Calu3 (cell line): Measurements from ENCODE around the gene SYNPO2. TPM values are rescaled to one million over a fixed set of nuclear protein-coding genes. Genes with fewer than 3 reads are reported as not detected.

ENCODE experiments used
- BruUV-seq: library from RNA; stranded (reverse); fragments of 400-500 nt; replicated peaks from 2 replicates; lab custom pipeline; 2021; lab: Mats Ljungman, UMichigan
- CTCF ChIA-PET: fragments of 300-600 bp; sonication (Branson Sonifier 250); formaldehyde crosslinking; loops from one replicate; lab custom pipeline; 2022; ENCODE audit warnings: antibody characterized with exemption; lab: Charles Lee
- DNase-seq: peaks from one replicate; pipeline ENCODE4 v3.0.0; 2022
- H3K27ac Mint-ChIP-seq: one replicate; pipeline ENCODE4 v1.8.0; 2022; ENCODE audit warnings: mixed read lengths; ENCODE audit not compliant: unreplicated experiment
- H3K27me3 Mint-ChIP-seq: one replicate; pipeline ENCODE4 v1.8.0; 2022; ENCODE audit warnings: mixed read lengths; ENCODE audit not compliant: unreplicated experiment
- H3K36me3 Mint-ChIP-seq: one replicate; pipeline ENCODE4 v1.8.0; 2022; ENCODE audit warnings: mild to moderate bottlenecking, moderate library complexity, mixed read lengths; ENCODE audit not compliant: insufficient read depth, unreplicated experiment
- H3K4me1 Mint-ChIP-seq: one replicate; pipeline ENCODE4 v1.8.0; 2022; ENCODE audit warnings: mild to moderate bottlenecking, low read depth, mixed read lengths; ENCODE audit not compliant: unreplicated experiment
- H3K4me3 Mint-ChIP-seq: one replicate; pipeline ENCODE4 v1.8.0; 2022; ENCODE audit warnings: mild to moderate bottlenecking, low read depth, moderate library complexity, mixed read lengths; ENCODE audit not compliant: unreplicated experiment
- H3K9me3 Mint-ChIP-seq: one replicate; pipeline ENCODE4 v1.8.0; 2022; ENCODE audit warnings: low read depth, mixed read lengths; ENCODE audit not compliant: unreplicated experiment
- CTCF ChIP-seq: fragments of 200-600 bp; IDR thresholded peaks from one replicate; pipeline ENCODE4 v1.8.0; 2022; ENCODE audit warnings: antibody characterized with exemption; ENCODE audit not compliant: unreplicated experiment
- intact Hi-C: fragments of 100-400 bp; cut with micrococcal nuclease; formaldehyde crosslinking; loops from one replicate; pipeline ENCODE4 v1.10.0; 2022; ENCODE audit not compliant: unreplicated experiment
- total RNA-seq: library from RNA; stranded (reverse); gene quantifications from 2 replicates; pipeline ENCODE4 v1.2.3, GENCODE V29; 2022

SYNPO2 gene
- total RNA-seq, 1 experiment from 2014 or later: 0.17 TPM

GRCh38 chr4:118989098-118990080 is 100.7 kb downstream of the SYNPO2 start:
- Mint-ChIP-seq H3K27me3 (no peaks in the 10 kb centered on the region), H3K36me3 (no peaks in the 10 kb centered on the region), H3K27ac (no peak overlapping the region), H3K9me3 (no peaks in the 10 kb centered on the region), H3K4me3 (no peak overlapping the region), H3K4me1 (no peaks in the 10 kb centered on the region)
- CTCF ChIA-PET: interaction anchor here (0.5 kb wide), 2 partner anchors 214 to 881 kb away, joined by 4 read pairs; no protein-coding TSS in a partner anchor
- no TSS peak for BruUV-seq
- no peak for DNase-seq
- TF ChIP-seq CTCF: no peak
- intact Hi-C loops: no loop called here

- Mint-ChIP-seq H3K4me1 (no peaks in the 10 kb centered on the region), H3K9me3 (no peaks in the 10 kb centered on the region), H3K4me3 (peak overlapping the region; percentile 17), H3K27me3 (no peaks in the 10 kb centered on the region), H3K27ac (no peak overlapping the region), H3K36me3 (no peaks in the 10 kb centered on the region)
- no peak for TF ChIP-seq CTCF
- DNase-seq: no peak
- BruUV-seq: no TSS peak
- CTCF ChIA-PET: no interaction called here
- intact Hi-C loops: no loop called here
These were observed 103.0 kb downstream of the SYNPO2 start for GRCh38 chr4:118991686-118992085.

GRCh38 chr4:118992149-118992548 is 103.5 kb downstream of the SYNPO2 start:
- intact Hi-C loops: no loop called here
- CTCF ChIA-PET: no interaction called here
- H3K4me1 Mint-ChIP-seq: no peaks in the 10 kb centered on the region

GRCh38 chr4:118993333-118993732 is 104.7 kb downstream of the SYNPO2 start:
- TF ChIP-seq CTCF: no peak
- intact Hi-C loops: no loop called here
- Mint-ChIP-seq H3K4me3 (no peak overlapping the region), H3K36me3 (no peaks in the 10 kb centered on the region), H3K4me1 (no peaks in the 10 kb centered on the region), H3K27ac (no peak overlapping the region), H3K27me3 (no peaks in the 10 kb centered on the region), H3K9me3 (no peaks in the 10 kb centered on the region)
- CTCF ChIA-PET: no interaction called here
- no TSS peak for BruUV-seq
- no peak for DNase-seq

More at GRCh38 chr4:118992149-118992548, 103.5 kb downstream of the SYNPO2 start:
- no peaks in the 10 kb centered on the region for H3K9me3 Mint-ChIP-seq
- no peak for TF ChIP-seq CTCF
- H3K4me3 Mint-ChIP-seq: peak overlapping the region; percentile 17
- no peak for DNase-seq
- no peaks in the 10 kb centered on the region for H3K36me3 Mint-ChIP-seq
- H3K27ac Mint-ChIP-seq: no peak overlapping the region
- no peaks in the 10 kb centered on the region for H3K27me3 Mint-ChIP-seq
- no TSS peak for BruUV-seq
